RWPE2 (cell line): ENCODE results near the gene SPATA21.
A peak's percentile ranks its signal among the peaks of the same experiment; 100 is the strongest.
"Not testable (repeated sequence)": the region's sequence is repeated elsewhere in the genome, so short reads cannot be mapped to it uniquely, and the experiment has no call there.

Experiments
- ATAC-seq: fragments of 200-7000 bp; cut with Tn5 transposase; 3 replicates; pipeline ENCODE4 v1.9.1; 2021; ENCODE audit warnings: low read depth
- DNase-seq: peaks from one replicate; pipeline ENCODE4 v3.0.0-alpha.2; 2020; ENCODE audit warnings: low spot score
- H3K27ac ChIP-seq: fragments of 450-650 bp; 2 replicates; pipeline ENCODE4 v1.5.1; 2017; ENCODE audit warnings: mild to moderate bottlenecking; ENCODE audit not compliant: poor library complexity, severe bottlenecking
- H3K27me3 ChIP-seq: fragments of 250-450 bp; sonication (Bioruptor Pico); 2 replicates; pipeline ENCODE4 v1.5.1; 2021; ENCODE audit warnings: mild to moderate bottlenecking, moderate library complexity; ENCODE audit not compliant: insufficient read depth, poor library complexity, severe bottlenecking
- H3K36me3 ChIP-seq: fragments of 250-450 bp; sonication (Bioruptor Pico); 2 replicates; pipeline ENCODE4 v1.5.1; 2020; ENCODE audit warnings: low read depth, mild to moderate bottlenecking, moderate library complexity
- H3K4me1 ChIP-seq: fragments of 250-450 bp; sonication (Bioruptor Pico); 2 replicates; pipeline ENCODE4 v1.5.1; 2021; ENCODE audit warnings: mild to moderate bottlenecking, moderate library complexity; ENCODE audit not compliant: insufficient read depth, poor library complexity, severe bottlenecking
- H3K4me3 ChIP-seq: fragments of 250-450 bp; sonication (Bioruptor Pico); 2 replicates; pipeline ENCODE4 v1.5.1; 2021; ENCODE audit warnings: mild to moderate bottlenecking, moderate library complexity; ENCODE audit not compliant: severe bottlenecking
- H3K9me3 ChIP-seq: fragments of 250-450 bp; sonication (Bioruptor Pico); 2 replicates; pipeline ENCODE4 v1.5.1; 2021; ENCODE audit warnings: mild to moderate bottlenecking, moderate library complexity; ENCODE audit not compliant: severe bottlenecking
- TF ChIP-seq, protein P1 (sequence below): fragments of 450-650 bp; IDR thresholded peaks from one replicate; pipeline ENCODE4 v1.5.1; 2017; ENCODE audit warnings: mild to moderate bottlenecking, moderate library complexity; ENCODE audit not compliant: poor library complexity, severe bottlenecking

The SPATA21 gene

DNA sequence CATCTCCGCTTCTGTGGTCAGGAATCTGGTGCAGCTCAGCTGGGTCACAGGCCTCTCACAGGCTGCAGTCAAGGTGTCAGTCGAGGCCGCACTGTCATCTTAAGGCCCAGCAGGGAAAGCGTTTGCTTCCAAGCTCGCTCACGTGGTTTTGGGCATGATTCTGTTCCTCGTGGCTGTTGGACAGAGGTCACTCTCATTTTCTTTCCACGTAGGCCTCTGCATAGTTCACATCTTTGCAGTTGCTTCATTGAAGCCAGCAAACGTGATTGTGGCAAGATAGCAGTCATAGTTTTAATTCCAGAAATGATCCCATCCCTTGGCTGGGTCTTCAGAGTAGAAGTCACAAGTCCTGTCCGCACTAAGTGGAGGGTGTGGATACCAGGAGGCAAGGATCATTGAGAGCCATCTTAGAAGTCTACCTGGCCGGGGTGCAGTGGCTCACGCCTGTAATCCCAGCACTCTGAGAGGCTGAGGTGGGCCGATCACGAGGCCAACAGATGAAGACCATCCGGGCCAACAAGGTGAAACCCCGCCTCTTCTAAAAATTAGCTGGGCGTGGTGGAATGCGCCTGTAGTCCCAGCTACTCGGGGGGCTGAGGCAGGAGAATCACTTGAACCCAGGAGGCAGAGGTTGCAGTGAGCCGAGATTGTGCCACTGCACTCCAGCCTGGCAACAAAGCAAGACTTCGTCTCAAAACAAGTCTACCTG is 27.8 kb upstream of the SPATA21 start:
- peaks cover 7% of the 10 kb centered on the region for H3K36me3 ChIP-seq
- ATAC-seq (no peak), DNase-seq (no peak)
- H3K27me3 ChIP-seq, result no peaks in the 10 kb centered on the region
- no peak overlapping the region for H3K27ac ChIP-seq
- no peaks in the 10 kb centered on the region for H3K9me3 ChIP-seq
- H3K4me1 ChIP-seq, result no peaks in the 10 kb centered on the region
- H3K4me3 ChIP-seq, result no peak overlapping the region
- TF ChIP-seq, protein P1, sequence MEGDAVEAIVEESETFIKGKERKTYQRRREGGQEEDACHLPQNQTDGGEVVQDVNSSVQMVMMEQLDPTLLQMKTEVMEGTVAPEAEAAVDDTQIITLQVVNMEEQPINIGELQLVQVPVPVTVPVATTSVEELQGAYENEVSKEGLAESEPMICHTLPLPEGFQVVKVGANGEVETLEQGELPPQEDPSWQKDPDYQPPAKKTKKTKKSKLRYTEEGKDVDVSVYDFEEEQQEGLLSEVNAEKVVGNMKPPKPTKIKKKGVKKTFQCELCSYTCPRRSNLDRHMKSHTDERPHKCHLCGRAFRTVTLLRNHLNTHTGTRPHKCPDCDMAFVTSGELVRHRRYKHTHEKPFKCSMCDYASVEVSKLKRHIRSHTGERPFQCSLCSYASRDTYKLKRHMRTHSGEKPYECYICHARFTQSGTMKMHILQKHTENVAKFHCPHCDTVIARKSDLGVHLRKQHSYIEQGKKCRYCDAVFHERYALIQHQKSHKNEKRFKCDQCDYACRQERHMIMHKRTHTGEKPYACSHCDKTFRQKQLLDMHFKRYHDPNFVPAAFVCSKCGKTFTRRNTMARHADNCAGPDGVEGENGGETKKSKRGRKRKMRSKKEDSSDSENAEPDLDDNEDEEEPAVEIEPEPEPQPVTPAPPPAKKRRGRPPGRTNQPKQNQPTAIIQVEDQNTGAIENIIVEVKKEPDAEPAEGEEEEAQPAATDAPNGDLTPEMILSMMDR, result no peak

DNA sequence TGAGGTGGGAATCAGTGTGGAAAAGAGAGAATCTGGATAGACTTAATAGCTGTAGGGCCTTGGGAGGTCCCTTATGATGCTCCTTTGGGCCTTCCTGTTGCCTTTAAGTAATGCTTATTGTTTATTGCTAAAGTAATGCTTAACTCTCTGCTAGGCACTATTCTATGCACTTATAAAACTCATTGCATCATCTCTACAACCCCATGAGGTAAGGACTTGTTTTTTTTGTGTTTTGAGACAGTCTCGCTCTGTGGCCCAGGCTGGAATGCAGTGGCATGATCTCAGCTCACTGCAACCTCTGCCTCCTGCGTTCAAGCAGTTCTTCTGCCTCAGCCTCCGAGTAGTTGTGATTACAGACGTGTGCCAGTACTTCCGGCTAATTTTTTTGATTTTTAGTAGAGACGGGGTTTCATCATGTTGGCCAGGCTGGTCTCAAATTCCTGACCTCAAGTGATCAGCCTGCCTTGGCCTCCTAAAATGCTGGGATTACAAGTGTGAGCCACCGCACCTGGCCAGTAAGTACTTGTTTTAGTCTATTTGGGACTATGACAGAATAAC is 25.6 kb upstream of the SPATA21 start:
- Histone ChIP-seq H3K4me1 (no peaks in the 10 kb centered on the region), H3K4me3 (no peak overlapping the region), H3K36me3 (peaks cover 18% of the 10 kb centered on the region), H3K27ac (no peak overlapping the region), H3K9me3 (no peaks in the 10 kb centered on the region), H3K27me3 (no peaks in the 10 kb centered on the region)
- no peak for DNase-seq
- ATAC-seq, result no peak
- TF ChIP-seq, protein P1, result no peak

DNA sequence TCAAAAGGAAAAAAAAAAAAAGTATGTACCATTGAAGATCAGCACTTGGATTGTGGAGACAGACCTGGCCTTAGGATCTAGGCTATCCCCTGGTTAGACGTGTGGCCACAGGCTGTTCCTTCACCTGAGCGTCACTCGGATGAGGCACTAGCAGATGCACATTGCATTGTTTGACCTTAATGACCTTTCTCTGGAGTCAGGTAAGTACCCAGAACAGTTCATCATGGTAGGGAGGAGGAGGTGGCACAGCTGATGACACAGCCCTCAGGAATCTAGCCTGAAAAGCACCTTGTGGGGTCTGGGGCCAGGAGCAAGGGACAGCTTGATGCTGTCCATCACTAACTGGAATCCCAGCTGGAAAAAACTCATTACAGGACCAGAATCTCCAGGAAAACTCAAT is 24.5 kb upstream of the SPATA21 start:
- no peak overlapping the region for H3K27ac ChIP-seq
- no peak overlapping the region for H3K4me3 ChIP-seq
- H3K4me1 ChIP-seq, result no peaks in the 10 kb centered on the region
- peak; percentile 24; the same call in 1 of the 3 replicates for ATAC-seq
- H3K9me3 ChIP-seq, result no peaks in the 10 kb centered on the region
- peaks cover 28% of the 10 kb centered on the region for H3K36me3 ChIP-seq
- DNase-seq, result no peak
- no peaks in the 10 kb centered on the region for H3K27me3 ChIP-seq
- TF ChIP-seq, protein P1, result no peak

DNA sequence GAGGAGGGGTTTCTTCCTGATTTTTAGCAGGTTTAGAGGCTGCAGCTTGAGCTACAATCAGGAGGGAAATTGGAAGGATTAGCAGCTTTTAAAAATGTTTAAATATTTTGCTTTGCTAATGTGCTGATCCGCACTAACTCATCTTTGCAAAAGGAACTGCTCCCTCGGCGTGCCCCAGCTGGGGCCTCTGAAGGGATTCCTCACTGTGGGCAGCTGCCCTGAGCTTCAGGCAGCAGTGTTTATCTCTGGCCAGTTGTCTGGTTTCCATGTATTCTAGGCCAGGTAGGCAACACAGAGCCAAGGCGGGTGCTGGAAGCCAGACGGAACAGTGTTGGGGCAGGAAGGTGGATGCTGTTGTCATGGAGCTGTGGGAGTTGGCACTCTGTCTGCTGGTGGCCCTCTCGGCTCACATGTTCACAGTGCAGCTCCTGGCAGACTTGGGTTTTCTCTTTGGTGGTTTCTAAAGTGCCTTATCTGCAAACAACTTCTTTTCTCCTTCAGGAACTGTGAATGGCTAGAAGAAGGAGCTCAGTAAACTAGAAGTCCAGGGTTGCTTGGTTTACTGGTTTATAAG is 22.2 kb upstream of the SPATA21 start:
- no peaks in the 10 kb centered on the region for H3K9me3 ChIP-seq
- DNase-seq (no peak), ATAC-seq (no peak)
- TF ChIP-seq, protein P1, result no peak
- H3K27ac ChIP-seq, result no peak overlapping the region
- no peak overlapping the region for H3K4me3 ChIP-seq
- H3K36me3 ChIP-seq, result peaks cover 46% of the 10 kb centered on the region
- no peaks in the 10 kb centered on the region for H3K4me1 ChIP-seq
- no peaks in the 10 kb centered on the region for H3K27me3 ChIP-seq

DNA sequence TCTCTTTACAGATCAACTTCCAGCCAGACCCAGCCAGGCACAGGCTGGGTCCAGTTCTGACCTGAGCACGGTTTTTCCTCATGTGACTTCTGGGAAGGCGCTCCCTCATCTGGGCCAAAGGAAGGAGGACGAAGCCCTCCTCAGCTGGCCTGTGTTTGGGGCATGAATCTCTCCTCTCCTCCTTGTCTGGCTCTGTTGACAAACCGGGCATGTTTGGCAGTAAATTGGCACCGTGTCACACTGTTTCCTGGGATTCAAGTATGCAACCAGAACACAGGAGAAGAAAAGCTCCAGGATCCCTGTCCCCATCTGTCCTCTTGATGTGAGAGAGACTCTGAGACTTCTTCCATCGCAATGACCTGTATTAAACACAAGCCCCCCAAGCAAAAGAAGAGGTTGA is 21.6 kb upstream of the SPATA21 start:
- ATAC-seq (no peak), DNase-seq (no peak)
- H3K36me3 ChIP-seq, result peaks cover 52% of the 10 kb centered on the region
- no peaks in the 10 kb centered on the region for H3K4me1 ChIP-seq
- no peak overlapping the region for H3K4me3 ChIP-seq
- TF ChIP-seq, protein P1, result no peak
- no peaks in the 10 kb centered on the region for H3K9me3 ChIP-seq
- no peak overlapping the region for H3K27ac ChIP-seq
- H3K27me3 ChIP-seq, result no peaks in the 10 kb centered on the region

DNA sequence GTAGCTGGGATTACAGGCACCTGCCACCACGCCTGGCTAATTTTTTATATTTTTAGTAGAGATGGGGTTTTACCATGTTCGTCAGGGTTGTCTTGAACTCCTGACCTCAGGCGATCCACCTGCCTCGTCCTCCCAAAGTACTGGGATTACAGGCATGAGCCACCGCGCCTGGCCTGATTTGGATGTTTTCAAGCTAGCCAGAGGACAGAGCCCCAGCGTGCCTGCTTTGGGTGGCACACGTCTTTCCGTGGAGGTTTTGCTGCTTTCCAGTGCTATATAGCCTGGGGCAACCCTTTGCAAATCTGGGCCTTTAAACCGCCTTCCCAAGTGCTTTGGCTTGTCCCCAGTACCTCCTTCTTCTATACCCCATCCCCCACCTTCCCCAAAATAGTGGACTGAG is 18.9 kb upstream of the SPATA21 start:
- ATAC-seq, result not testable (repeated sequence)

DNA sequence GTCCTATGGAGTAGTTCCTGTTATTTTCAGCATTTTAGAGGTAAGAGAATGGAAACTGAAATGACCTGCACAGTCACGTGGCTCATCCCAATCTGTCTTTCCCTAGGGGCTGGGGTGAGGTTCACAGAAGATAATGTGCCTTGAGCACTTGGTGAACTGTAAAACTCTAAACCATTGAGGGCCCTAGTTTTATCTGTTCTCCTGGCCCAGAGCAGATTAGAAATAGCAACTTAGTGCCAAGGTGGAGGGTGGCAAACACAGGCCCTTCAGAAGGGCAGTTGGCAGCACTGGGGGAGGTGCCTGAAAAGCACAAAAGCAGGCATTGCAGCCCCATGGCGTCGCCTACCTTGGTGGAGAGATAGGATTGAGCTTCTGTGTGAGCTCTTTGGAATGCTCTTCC is 17.7 kb upstream of the SPATA21 start:
- not testable (repeated sequence) for ATAC-seq, H3K27me3 ChIP-seq, H3K4me3 ChIP-seq, DNase-seq, H3K4me1 ChIP-seq, H3K9me3 ChIP-seq, H3K27ac ChIP-seq
- peaks cover 74% of the 10 kb centered on the region for H3K36me3 ChIP-seq

More for the DNA sequence above, 18.9 kb upstream of the SPATA21 start:
- H3K9me3 ChIP-seq, DNase-seq, H3K4me3 ChIP-seq, H3K27me3 ChIP-seq, H3K4me1 ChIP-seq, H3K27ac ChIP-seq: not testable (repeated sequence)
- H3K36me3 ChIP-seq, result peaks cover 68% of the 10 kb centered on the region
